Gastrocnemius medialis (tissue), 4 donors: Measurements from ENCODE around the gene TFEC. TPM values are rescaled to one million over a fixed set of nuclear protein-coding genes. Genes with fewer than 3 reads are reported as not detected.

ENCODE experiments used
- ATAC-seq, 2 donors: fragments of 150-250 bp; one replicate each; pipeline ENCODE4 v1.9.1; 2016
- DNase-seq, 2 donors: peaks; one replicate each; pipeline ENCODE4 v3.0.0-alpha.2; 2019
- H3K27ac ChIP-seq, 4 donors: fragments of 200-600 bp; sonication (generic); 1 replicate in 1 of 4; 2 replicates in 3 of 4; pipeline ENCODE4 v1.5.1; 2016 to 2018; ENCODE audit warnings: mild to moderate bottlenecking in 2 of 4, moderate library complexity in 1 of 4
- H3K27me3 ChIP-seq, 3 donors: fragments of 200-600 bp; sonication (generic) in 2 of 3; 1 replicate in 1 of 3; 2 replicates in 2 of 3; pipeline versions ENCODE4 v1.5.1 to v1.6.0; 2016 to 2019; ENCODE audit warnings: mild to moderate bottlenecking in 1 of 3, moderate library complexity in 1 of 3
- H3K36me3 ChIP-seq, 2 donors: fragments of 200-600 bp; sonication (generic) in 1 of 2; one replicate each; pipeline ENCODE4 v1.5.1; 2017 to 2018
- H3K4me1 ChIP-seq, 2 donors: fragments of 200-600 bp; sonication (generic) in 1 of 2; one replicate each; pipeline ENCODE4 v1.5.1; 2016 to 2017; ENCODE audit warnings: mild to moderate bottlenecking in 2 of 2
- H3K4me3 ChIP-seq, 4 donors: fragments of 200-600 bp; sonication (generic) in 3 of 4; 1 replicate in 1 of 4; 2 replicates in 3 of 4; pipeline ENCODE4 v1.5.1; 2016 to 2019; ENCODE audit warnings: mild to moderate bottlenecking in 2 of 4
- H3K9me3 ChIP-seq, 3 donors: fragments of 200-600 bp; sonication (generic) in 2 of 3; 1 replicate in 1 of 3; 2 replicates in 2 of 3; pipeline ENCODE4 v1.5.1; 2016 to 2019
- POLR2A ChIP-seq, 2 donors: fragments of 450-650 bp; IDR thresholded peaks; one replicate each; pipeline ENCODE4 v1.6.1; 2017; ENCODE audit warnings: antibody characterized with exemption in 2 of 2, mild to moderate bottlenecking in 2 of 2, moderate library complexity in 2 of 2
- in situ Hi-C, 4 donors: fragments of 200-750 bp; cut with MboI; loops; one replicate each; pipeline versions ENCODE4 v1.15.0 to v1.8.0; 2017; ENCODE audit warnings: low sequenced_read_pairs in 4 of 4
- intact Hi-C: fragments of 100-400 bp; cut with DNase I; formaldehyde crosslinking; loops from one replicate; pipeline ENCODE4 v1.15.1; 2023; ENCODE audit warnings: low total_unique reads
- total RNA-seq, 4 donors: library from RNA; depleted of rRNA; stranded (reverse); fragments of >200 nt; gene quantifications; one replicate each; pipeline versions ENCODE4 v1.1.0 to v1.2.3, GENCODE V29; 2016
- TF ChIP-seq, protein P1 (sequence below), 5 experiments: fragments of 450-650 bp in 3 of 5; fragments of 200-600 bp in 2 of 5; sonication (generic) in 2 of 5; IDR thresholded peaks in 4 of 5; conservative IDR thresholded peaks in 1 of 5; 1 replicate in 4 of 5; 2 replicates in 1 of 5; pipeline ENCODE4 v1.5.1; 2016 to 2019; ENCODE audit warnings: antibody characterized with exemption in 5 of 5, mild to moderate bottlenecking in 3 of 5, moderate library complexity in 3 of 5

TFEC gene
- total RNA-seq, 4 donors from 2014 or later = 0.17 to 0.91 (median 0.72) TPM

DNA sequence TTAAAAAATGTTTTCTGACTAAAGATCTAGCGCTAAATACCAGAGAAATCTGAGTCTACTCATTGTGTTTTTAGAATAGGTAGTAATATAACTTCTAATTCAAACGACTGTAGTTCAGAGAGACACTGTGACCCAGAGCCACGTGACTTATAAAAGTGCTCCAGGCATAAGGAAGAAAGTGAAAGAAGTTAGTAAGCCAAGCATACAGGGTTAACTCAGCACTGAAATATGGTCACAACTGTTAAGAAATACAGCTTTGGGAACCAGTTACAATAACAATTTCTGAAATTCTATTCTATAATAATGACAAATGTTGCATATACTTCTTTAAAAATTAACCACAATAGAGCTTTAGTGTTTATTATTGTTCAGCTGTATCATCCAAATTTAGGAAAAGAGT is 119.1 kb downstream of the TFEC start:
- Histone ChIP-seq H3K36me3 (no peaks in the 10 kb centered on the region), H3K4me3 (no peak overlapping the region), H3K27ac (no peak overlapping the region), H3K4me1 (peaks cover 0 to 6% of the 10 kb centered on the region in 2 donors), H3K27me3 (no peaks in the 10 kb centered on the region), H3K9me3 (no peaks in the 10 kb centered on the region)
- DNase-seq (no peak), ATAC-seq (no peak)
- TF ChIP-seq, protein P1, sequence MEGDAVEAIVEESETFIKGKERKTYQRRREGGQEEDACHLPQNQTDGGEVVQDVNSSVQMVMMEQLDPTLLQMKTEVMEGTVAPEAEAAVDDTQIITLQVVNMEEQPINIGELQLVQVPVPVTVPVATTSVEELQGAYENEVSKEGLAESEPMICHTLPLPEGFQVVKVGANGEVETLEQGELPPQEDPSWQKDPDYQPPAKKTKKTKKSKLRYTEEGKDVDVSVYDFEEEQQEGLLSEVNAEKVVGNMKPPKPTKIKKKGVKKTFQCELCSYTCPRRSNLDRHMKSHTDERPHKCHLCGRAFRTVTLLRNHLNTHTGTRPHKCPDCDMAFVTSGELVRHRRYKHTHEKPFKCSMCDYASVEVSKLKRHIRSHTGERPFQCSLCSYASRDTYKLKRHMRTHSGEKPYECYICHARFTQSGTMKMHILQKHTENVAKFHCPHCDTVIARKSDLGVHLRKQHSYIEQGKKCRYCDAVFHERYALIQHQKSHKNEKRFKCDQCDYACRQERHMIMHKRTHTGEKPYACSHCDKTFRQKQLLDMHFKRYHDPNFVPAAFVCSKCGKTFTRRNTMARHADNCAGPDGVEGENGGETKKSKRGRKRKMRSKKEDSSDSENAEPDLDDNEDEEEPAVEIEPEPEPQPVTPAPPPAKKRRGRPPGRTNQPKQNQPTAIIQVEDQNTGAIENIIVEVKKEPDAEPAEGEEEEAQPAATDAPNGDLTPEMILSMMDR (IDR thresholded peaks at IDR 0.05 in 4 of 5, conservative IDR thresholded peaks at IDR 0.05 in 1 of 5) = no peak
- no peak for TF ChIP-seq POLR2A (IDR thresholded peaks at IDR 0.05)
- intact Hi-C loops (loop anchor here (10.0 kb wide), 1 partner anchor 1887 kb away; no protein-coding TSS in a partner anchor), in situ Hi-C loops (no loop called here)

DNA sequence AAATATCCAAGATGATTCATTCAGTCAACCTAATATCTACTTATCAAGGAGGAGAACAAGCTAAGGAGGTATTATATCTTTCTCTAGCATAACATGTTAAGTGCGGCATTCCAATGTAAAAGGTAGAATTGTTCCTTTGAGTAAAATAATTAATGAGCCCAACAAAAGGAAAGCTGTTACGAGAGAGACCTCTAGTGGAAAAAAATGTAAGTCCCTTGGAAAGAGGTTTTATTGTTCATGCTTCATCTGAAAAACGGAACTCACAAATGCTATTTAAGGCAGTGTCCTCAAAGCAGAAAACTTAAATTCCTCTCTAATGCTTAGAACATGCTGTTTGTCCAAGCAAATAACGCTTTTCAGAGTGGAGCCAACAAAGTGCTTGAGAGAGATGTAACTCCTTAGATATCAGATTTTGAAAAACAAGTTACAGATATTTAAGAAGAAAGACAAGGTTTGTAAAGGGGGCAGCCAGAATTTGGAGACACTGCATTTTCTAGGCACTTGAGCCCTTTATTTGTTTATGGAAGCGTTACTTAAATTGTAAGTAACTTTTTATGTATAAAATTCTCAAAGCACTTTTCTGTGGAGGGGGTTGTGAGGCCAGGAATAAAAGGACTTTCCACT is 119.9 kb downstream of the TFEC start:
- in situ Hi-C loops = no loop called here
- H3K4me3 ChIP-seq = peak overlapping the region in 2 of 4 donors; percentile 11 to 19
- no peaks in the 10 kb centered on the region for H3K27me3 ChIP-seq
- TF ChIP-seq POLR2A (IDR thresholded peaks at IDR 0.05) = no peak
- TF ChIP-seq, protein P1 (IDR thresholded peaks at IDR 0.05 in 4 of 5, conservative IDR thresholded peaks at IDR 0.05 in 1 of 5) = peak in 3 of 5 experiments; percentile 19 to 38 (median 22)
- peaks cover 0 to 6% of the 10 kb centered on the region in 2 donors for H3K4me1 ChIP-seq
- no peak for ATAC-seq
- DNase-seq = no peak
- H3K9me3 ChIP-seq = no peaks in the 10 kb centered on the region
- no peak overlapping the region for H3K27ac ChIP-seq
- no peaks in the 10 kb centered on the region for H3K36me3 ChIP-seq
- intact Hi-C loops = loop anchor here (10.0 kb wide), 1 partner anchor 1886 kb away; no protein-coding TSS in a partner anchor

DNA sequence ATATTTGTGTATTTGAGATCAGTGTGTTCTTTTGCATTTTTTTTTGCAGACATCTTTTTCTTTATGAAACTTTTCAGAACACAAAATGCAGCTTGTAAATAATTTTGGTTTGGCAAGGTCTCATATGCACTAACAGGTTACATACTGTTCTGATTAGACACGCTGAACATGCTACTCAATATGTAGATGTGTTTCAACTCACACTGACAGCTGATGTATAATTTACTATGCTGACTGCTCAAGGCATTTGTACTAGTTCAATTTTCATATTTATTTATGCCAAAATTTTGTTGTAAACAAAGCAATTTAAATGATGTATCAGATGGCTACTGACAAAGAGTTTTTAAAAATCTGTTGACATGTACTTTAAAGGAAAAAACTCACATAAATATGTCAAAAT is 123.8 kb downstream of the TFEC start:
- in situ Hi-C loops = no loop called here
- H3K36me3 ChIP-seq = no peaks in the 10 kb centered on the region
- H3K27ac ChIP-seq = no peak overlapping the region
- no peak overlapping the region for H3K4me3 ChIP-seq
- DNase-seq = no peak
- ATAC-seq = no peak
- no peaks in the 10 kb centered on the region for H3K27me3 ChIP-seq
- H3K9me3 ChIP-seq = no peaks in the 10 kb centered on the region
- TF ChIP-seq, protein P1 (IDR thresholded peaks at IDR 0.05 in 4 of 5, conservative IDR thresholded peaks at IDR 0.05 in 1 of 5) = no peak
- no peak for TF ChIP-seq POLR2A (IDR thresholded peaks at IDR 0.05)
- H3K4me1 ChIP-seq = peaks cover 0 to 6% of the 10 kb centered on the region in 2 donors
- intact Hi-C loops = no loop called here

DNA sequence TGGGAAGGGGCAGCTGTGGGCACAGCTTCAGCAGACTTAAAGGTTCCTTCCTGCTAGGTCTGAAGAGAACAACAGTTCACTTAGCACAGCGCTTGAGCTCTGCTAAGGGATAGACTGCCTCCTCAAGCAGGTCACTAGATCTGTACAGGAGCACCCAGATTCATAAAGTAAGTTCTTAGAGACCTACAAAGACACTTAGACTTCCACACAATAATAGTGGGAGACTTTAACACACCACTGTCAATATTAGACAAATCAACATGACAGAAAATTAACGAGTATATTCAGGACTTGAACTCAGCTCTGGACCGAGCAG is 140.9 kb downstream of the TFEC start:
- intact Hi-C loops = no loop called here
- ATAC-seq = no peak
- in situ Hi-C loops = no loop called here
- Histone ChIP-seq H3K9me3 (no peaks in the 10 kb centered on the region), H3K27ac (no peak overlapping the region), H3K27me3 (no peaks in the 10 kb centered on the region), H3K36me3 (no peaks in the 10 kb centered on the region), H3K4me3 (no peak overlapping the region), H3K4me1 (no peaks in the 10 kb centered on the region)
- DNase-seq = no peak
- TF ChIP-seq, protein P1 (IDR thresholded peaks at IDR 0.05 in 4 of 5, conservative IDR thresholded peaks at IDR 0.05 in 1 of 5) = no peak
- TF ChIP-seq POLR2A (IDR thresholded peaks at IDR 0.05) = no peak
